SIG-M5 (cell line): Measurements from ENCODE around the gene PSRC1.

Source experiments
- DNase-seq: peaks from one replicate; lab custom pipeline; 2025; lab: John Stamatoyannopoulos, UW

Gene PSRC1

DNA sequence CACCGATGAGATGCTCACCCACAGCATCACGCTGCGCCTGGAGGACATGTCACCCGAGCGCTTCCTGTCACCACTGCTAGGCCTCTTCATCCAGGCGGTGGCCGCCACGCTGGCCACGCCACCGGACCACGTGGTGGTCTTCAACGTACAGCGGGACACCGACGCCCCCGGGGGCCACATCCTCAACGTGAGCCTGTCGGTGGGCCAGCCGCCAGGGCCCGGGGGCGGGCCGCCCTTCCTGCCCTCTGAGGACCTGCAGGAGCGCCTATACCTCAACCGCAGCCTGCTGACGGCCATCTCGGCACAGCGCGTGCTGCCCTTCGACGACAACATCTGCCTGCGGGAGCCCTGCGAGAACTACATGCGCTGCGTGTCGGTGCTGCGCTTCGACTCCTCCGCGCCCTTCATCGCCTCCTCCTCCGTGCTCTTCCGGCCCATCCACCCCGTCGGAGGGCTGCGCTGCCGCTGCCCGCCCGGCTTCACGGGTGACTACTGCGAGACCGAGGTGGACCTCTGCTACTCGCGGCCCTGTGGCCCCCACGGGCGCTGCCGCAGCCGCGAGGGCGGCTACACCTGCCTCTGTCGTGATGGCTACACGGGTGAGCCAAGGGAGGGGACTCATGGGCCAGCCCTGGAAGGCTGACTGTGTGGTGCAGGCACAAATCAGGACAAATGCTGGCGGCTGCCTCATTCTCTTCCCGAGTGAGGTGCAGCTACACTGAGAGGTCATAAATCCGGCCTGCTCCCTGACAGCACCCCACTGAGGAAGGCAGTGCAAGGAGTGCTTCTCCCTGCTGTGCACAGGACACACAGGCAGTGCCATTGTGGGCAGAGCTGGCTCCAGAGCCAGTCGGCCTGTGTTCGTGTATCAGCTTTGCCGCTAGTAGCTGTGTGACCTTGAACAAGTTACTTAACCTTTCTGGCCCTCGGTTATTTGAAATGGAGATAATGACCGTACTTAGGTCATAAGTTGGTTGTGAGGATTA, 24.2 kb downstream of the PSRC1 start:
- no peak for DNase-seq

DNA sequence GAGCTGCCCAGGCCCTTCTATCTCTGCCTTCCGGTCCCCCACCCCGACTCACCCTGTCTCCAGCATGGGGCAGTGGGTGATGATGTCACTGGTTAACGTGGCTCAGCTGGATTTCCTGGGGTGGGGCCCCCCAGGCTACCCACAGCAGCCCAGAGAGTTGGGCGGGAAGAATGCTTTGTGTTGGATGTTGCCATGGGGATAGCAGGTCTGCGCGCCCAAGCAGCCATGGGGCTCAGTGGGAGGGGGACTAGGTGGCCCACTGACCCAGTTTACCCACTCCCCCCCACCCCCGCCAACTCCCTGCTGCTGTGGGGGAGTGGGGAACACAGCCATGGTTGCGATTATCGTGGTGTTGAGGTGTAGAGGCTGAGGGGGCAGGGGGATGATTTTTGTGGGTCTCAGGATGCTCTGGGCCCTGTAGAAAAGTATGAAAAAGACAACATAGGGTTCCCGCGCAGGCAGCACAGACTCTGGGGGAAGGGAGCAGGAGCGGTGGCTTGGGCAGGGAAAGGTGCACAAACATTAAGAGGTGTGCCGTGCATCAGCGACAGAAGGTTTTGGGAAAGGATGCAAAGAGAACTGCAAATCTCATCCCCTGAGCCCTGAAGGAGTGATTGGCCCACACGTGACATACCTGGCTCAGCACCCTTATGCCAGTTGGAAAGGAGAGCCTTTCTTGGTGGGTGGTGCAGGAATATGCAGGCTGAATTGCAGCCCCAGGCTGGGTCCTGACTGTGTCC, 25.1 kb downstream of the PSRC1 start:
- no peak for DNase-seq

DNA sequence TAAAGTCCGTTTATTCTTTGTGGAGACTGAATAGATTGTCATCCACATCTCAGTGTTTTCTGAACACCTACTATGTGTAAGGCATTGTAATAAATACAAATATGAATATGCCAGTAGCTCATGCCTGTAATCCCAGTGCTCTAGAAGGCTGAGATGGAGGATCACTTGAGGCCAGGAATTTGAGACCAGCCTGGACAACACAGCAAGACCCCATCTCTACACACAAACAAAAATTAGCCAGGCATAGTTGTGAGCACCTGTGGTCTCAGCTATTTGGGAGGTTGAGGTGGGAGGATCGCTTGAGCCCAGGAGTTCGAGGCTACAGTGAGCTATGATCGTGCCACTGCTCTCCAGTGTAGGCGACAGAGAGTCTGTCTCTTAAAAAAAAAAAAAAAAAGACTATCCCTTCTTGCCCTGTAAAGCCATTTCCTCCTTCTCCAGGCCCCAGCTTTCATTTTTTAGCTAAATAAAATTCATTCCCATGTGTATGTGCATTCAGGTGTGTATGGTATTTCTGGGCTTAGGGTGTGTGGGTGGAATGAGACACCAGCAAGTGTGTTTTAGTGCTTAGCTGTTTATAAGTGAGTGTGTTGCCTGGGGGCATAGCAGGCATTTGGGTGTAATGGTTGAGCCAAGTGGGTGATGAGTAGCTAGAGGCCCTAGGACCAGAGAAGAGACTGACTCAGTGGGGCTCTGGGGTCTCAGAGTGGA, 25.8 kb downstream of the PSRC1 start:
- no peak for DNase-seq

DNA sequence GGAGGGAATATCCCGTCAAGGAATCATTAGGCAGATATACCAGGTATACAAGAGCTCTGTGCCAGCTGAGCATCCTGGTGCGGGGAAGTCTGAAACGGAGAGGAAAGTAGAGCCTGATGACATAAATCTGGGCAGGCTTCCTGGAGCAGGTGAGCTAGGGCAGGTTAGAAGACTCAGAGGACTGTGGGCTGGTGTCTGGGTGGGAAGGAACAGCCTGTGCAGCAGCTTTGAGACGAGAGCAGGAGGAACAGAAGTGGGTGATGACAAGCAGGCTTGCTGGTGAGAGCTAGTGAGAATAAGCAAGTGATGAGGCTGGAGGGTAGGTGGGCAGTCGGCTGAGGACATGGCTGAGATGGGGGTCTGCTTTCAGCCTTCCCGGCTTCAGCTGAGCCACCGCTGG, 26.9 kb downstream of the PSRC1 start:
- DNase-seq: no peak

DNA sequence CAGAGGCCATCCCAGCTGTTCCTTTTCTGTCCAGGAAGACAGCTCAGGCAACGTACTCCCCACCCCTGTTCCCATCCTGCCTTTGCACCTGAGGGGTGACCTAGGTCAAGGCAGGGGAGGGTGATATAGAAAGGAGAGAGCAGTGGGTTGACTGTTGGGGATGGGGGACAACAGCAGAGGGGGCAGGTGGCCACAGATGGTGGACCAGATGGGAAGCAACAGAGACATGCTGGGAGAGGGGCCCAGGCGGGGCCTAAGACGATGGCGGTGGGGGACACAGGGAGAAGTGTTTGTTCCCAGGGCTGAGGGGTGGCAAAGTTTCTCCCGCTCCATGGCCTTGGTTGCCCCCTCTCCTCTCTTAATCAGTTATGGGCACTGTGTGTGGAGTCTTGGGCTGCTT, 27.3 kb downstream of the PSRC1 start:
- no peak for DNase-seq

DNA sequence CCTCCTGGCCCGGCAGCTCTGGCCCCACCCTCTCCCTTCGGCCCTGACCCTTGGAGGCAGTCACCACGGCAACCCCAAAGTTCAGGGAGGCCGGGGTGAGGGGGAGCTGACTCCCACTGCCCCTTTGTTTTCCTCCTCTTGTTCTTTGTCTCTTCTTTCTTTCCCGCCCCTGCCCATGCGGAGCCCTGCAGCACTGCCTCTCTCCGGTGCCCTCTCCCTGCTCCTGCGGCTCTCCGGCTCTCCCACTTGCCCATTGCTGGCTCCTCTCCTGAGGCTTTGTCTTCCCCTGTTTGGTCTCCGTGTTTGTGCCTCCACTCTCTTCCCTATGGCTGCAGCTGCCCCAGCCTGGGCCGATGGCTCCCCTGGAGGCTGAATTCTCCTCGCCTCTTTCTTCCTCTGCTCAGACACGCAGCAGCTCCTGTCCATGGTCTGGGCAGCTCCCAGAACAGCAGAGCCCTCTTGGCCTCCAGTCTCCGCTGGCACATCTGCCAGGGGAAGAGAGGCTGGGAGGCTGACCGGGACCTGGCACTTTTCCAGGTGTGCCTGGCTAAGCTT, 27.8 kb downstream of the PSRC1 start:
- DNase-seq: no peak

DNA sequence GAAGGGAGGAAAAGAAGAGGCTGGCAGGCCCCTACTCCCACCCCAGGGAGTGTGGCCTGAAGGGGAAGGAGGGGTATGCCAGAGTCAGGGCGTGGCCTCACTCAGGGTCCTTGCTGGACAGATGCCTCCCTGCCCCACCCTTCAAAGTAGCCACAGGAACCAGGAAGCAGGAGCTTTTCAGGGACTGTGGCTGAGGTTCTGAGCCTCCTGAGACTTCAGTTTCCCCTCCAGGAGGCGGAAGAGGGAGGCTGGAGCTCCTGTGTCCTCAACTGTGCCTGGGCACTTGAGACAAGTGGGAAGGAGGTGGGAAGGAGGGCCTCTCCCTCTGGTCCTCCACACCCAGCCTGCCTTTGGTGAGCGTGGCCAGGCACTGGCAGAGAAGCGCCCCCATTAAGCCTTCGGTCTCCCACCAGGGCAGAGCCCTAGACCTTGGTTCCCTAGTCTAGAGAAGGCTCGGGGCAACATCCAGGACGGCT, 28.3 kb downstream of the PSRC1 start:
- DNase-seq: no peak

DNA sequence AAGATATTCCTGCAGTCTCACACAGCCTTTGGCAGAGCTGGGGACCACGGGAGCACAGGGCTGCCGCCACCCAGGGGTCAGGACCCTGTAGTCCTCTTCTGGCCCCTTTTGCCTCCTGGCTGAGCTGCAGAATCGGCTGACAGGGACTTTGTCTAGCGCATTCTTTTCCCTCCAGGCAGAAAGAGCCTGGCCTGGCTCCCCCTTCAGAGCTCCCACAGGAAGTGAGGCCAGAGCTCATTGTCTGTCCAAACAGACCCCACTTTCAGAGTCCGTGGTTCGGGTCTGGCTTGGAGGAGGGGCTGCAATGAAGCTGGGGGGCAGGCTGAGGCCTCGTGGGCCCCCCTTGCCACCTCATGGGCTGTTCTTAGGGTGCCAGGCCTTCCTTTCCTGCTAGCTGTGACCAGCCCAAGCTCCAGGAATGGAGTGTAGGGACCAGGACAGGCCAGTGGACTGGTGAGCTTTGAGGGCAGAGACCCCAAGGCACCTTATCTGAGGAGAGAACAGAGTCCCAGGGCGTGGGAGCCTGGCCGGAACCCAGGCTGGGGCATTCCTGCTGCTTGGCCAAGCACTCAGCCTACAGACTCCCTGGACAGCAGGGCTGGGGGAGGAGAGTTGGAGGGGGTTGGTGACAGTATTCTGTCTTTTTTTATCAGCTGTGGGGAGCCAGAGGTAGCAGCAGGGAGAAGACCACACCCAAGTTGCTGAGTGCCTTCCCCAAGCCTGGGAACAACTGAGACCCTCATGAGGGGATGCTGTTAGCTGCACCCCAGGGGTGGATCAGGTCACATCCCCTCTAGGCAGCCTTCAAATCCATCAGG, 28.9 kb downstream of the PSRC1 start:
- no peak for DNase-seq

DNA sequence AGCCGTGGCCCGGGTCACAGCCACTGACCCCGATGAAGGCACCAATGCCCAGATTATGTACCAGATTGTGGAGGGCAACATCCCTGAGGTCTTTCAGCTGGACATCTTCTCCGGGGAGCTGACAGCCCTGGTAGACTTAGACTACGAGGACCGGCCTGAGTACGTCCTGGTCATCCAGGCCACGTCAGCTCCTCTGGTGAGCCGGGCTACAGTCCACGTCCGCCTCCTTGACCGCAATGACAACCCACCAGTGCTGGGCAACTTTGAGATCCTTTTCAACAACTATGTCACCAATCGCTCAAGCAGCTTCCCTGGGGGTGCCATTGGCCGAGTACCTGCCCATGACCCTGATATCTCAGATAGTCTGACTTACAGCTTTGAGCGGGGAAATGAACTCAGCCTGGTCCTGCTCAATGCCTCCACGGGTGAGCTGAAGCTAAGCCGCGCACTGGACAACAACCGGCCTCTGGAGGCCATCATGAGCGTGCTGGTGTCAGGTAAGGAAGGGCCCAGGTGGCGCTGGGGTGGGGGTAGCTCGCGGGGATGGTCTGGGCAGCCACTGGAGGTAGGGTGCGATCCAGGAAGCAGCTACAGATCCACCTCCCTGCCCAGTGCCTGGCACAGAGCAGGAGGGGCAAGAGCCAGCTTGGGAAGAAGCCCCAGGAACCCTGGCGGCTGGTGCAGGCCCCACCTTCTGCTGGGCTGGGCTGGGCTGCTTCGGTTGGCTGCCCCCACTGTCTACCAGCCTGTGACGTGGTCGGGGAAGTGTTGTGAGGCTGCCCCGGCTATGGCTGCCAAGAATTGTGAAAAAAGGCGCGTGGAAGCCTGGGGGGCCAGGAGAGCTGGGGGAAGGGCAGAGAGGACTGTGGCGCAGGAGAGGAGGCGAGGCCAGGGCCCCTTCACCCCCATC, 29.8 kb downstream of the PSRC1 start:
- DNase-seq: no peak

DNA sequence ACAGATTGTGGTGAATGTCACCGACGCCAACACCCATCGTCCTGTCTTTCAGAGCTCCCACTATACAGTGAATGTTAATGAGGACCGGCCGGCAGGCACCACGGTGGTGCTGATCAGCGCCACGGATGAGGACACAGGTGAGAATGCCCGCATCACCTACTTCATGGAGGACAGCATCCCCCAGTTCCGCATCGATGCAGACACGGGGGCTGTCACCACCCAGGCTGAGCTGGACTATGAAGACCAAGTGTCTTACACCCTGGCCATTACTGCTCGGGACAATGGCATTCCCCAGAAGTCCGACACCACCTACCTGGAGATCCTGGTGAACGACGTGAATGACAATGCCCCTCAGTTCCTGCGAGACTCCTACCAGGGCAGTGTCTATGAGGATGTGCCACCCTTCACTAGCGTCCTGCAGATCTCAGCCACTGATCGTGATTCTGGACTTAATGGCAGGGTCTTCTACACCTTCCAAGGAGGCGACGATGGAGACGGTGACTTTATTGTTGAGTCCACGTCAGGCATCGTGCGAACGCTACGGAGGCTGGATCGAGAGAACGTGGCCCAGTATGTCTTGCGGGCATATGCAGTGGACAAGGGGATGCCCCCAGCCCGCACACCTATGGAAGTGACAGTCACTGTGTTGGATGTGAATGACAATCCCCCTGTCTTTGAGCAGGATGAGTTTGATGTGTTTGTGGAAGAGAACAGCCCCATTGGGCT, 30.6 kb downstream of the PSRC1 start:
- no peak for DNase-seq

DNA sequence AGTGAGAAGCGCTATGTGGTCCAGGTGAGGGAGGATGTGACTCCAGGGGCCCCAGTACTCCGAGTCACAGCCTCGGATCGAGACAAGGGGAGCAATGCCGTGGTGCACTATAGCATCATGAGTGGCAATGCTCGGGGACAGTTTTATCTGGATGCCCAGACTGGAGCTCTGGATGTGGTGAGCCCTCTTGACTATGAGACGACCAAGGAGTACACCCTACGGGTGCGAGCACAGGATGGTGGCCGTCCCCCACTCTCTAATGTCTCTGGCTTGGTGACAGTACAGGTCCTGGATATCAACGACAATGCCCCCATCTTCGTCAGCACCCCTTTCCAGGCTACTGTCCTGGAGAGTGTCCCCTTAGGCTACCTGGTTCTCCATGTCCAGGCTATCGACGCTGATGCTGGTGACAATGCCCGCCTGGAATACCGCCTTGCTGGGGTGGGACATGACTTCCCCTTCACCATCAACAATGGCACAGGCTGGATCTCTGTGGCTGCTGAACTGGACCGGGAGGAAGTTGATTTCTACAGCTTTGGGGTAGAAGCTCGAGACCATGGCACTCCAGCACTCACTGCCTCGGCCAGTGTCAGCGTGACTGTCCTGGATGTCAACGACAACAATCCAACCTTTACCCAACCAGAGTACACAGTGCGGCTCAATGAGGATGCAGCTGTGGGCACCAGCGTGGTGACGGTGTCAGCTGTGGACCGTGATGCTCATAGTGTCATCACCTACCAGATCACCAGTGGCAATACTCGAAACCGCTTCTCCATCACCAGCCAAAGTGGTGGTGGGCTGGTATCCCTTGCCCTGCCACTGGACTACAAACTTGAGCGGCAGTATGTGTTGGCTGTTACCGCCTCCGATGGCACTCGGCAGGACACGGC, 31.4 kb downstream of the PSRC1 start:
- no peak for DNase-seq

DNA sequence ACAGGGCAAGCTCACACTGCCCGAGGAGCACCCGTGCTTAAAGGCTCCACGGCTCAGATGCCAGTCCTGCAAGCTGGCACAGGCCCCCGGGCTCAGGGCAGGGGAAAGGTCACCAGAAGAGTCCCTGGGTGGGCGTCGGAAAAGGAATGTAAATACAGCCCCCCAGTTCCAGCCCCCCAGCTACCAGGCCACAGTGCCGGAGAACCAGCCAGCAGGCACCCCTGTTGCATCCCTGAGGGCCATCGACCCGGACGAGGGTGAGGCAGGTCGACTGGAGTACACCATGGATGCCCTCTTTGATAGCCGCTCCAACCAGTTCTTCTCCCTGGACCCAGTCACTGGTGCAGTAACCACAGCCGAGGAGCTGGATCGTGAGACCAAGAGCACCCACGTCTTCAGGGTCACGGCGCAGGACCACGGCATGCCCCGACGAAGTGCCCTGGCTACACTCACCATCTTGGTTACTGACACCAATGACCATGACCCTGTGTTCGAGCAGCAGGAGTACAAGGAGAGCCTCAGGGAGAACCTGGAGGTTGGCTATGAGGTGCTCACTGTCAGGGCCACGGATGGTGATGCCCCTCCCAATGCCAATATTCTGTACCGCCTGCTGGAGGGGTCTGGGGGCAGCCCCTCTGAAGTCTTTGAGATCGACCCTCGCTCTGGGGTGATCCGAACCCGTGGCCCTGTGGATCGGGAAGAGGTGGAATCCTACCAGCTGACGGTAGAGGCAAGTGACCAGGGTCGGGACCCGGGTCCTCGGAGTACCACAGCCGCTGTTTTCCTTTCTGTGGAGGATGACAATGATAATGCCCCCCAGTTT, 32.3 kb downstream of the PSRC1 start:
- DNase-seq: no peak

DNA sequence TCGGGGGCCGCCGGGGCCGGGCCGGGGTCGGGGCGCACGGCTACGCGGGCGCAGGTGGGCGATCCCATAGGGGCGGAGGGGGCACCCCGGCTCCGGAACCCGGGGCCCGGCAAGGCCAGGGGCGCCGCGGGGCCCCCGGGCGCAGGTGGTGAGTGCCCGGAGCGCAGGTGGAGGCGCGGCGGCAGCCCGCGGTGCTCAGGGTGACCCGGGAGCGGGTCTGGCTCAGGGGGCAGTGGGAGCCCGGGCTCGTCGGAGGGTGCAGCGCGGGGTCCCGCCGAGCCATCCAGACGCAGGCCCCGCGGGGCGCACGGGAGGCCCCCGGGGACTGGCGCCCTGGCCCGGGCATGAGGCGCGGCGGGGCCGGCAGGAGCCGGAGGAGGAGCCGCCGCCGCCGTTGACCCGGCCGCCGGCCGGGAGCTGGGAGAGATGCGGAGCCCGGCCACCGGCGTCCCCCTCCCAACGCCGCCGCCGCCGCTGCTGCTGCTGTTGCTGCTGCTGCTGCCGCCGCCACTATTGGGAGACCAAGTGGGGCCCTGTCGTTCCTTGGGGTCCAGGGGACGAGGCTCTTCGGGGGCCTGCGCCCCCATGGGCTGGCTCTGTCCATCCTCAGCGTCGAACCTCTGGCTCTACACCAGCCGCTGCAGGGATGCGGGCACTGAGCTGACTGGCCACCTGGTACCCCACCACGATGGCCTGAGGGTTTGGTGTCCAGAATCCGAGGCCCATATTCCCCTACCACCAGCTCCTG, 33.1 kb downstream of the PSRC1 start:
- DNase-seq: no peak

DNA sequence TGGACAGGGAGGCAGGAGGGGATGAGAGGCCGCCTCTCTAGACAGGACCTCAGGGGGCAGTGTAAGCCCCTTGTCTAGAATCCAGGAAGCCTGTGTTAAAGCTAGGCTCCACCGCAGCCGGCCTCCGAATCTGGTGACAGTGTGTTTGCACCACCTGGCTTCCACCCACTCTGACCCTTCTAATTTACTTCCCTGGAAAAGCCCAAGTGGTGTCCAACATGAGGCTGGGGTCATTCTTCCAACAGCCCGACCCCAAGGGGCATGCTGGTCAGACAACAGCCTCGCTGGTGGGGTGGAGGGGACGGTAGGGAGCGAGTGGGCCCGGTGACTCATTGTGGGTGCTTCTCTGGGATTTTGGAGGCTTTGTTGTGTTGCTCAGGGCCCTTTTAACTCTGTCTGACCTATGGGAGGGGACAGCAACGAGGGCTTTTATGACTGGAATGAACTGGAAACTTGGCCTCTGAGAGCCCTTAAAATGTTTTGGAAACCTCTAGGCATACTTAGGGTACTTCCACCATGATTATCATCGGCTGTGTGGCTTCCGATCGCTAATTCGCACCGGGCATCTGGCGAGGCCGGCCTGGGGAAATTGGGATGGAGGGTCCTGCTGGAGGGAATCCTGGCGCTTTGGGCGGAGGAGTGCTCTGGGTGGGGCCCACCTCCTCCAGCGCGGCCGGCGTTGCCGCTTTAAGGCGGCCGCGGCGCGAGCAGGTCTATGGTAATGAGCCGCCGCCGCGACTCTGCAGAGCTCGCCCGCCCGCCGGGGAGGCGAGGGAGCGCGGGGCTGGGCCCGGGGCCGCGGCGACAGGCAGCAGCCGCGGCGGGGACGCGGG, 33.9 kb downstream of the PSRC1 start, which contains the start of gene CELSR2:
Gene CELSR2, plus strand, starts transcription at position 743 of the 833 bp plus-strand sequence. CDS start 541 bp downstream, outside the sequence.
- DNase-seq: no peak

DNA sequence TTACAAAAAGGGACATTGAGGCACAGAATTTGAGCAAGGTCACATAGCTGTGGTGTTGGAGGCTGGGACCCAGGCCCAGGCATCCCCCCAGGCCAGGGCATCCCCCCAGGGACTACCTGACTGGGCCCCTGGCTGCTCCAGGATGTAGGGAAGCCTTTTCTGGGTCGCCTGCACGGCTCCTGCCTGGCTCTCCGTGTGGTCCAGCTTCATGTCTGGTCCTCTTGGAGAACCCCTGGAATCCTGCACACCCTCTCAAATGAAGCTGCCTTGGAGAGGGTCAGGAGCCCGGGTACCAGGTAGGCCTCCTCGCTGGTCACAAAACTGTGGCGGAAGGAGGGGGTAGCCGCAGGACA, 34.5 kb downstream of the PSRC1 start:
- DNase-seq: no peak
